SK-N-SH (cell line): Measurements from ENCODE around the gene ATP12A. TPM values are rescaled to one million over a fixed set of nuclear protein-coding genes. Genes with fewer than 3 reads are reported as not detected.

Experiments
- CTCF ChIA-PET: fragments of 300-600, 350-600 bp; formaldehyde crosslinking; extraction: SDS; loops from one replicate; lab custom pipeline; 2021; lab: Yijun Ruan, JAX
- POLR2A ChIA-PET: fragments of 350-600 bp; sonication (Branson Sonifier 250); formaldehyde crosslinking; extraction: SDS; loops from one replicate; lab custom pipeline; 2020; ENCODE audit warnings: antibody characterized with exemption, inconsistent platforms; lab: Yijun Ruan, JAX
- DNase-seq: peaks from one replicate; pipeline ENCODE4 v3.0.0; 2012
- H2AFZ ChIP-seq: fragments of 200-600 bp; sonication (generic); 2 replicates; pipeline ENCODE4 v1.8.1; 2016; ENCODE audit warnings: antibody characterized with exemption, mild to moderate bottlenecking, low read depth
- H3F3A ChIP-seq: fragments of 200-600 bp; sonication (generic); replicated peaks from 2 replicates; pipeline ENCODE3; 2016; ENCODE audit warnings: antibody characterized with exemption, mild to moderate bottlenecking; ENCODE audit not compliant: insufficient read depth
- H3K27ac ChIP-seq, 2 experiments: fragments of 200-500 bp in 1 of 2; fragments of 200-600 bp in 1 of 2; sonication (Bioruptor generic) in 1 of 2; sonication (generic), shearing (Covaris generic) in 1 of 2; 2 replicates each; pipeline versions ENCODE4 v1.5.1 to v1.6.1; 2014 to 2016; ENCODE audit warnings: low read depth in 2 of 2, inconsistent platforms in 1 of 2, low read length in 1 of 2, mild to moderate bottlenecking in 1 of 2, mixed read lengths in 1 of 2
- H3K27me3 ChIP-seq: fragments of 200-600 bp; sonication (generic), shearing (Covaris generic); 2 replicates; pipeline ENCODE4 v1.6.1; 2016; ENCODE audit warnings: mixed run types; ENCODE audit not compliant: insufficient read depth
- H3K36me3 ChIP-seq, 2 experiments: fragments of 200-500 bp in 1 of 2; fragments of 200-600 bp in 1 of 2; sonication (Bioruptor generic) in 1 of 2; sonication (generic) in 1 of 2; replicated peaks in 1 of 2; 2 replicates each; pipeline versions ENCODE3 to v1.5.1; 2014 to 2016; ENCODE audit warnings: low read length in 1 of 2, mild to moderate bottlenecking in 1 of 2; ENCODE audit not compliant: insufficient read depth in 2 of 2, control insufficient read depth in 1 of 2
- H3K4me1 ChIP-seq, 2 experiments: fragments of 200-500 bp in 1 of 2; fragments of 200-600 bp in 1 of 2; sonication (Bioruptor generic) in 1 of 2; sonication (generic), shearing (Covaris generic) in 1 of 2; 2 replicates each; pipeline versions ENCODE4 v1.5.1 to v1.6.1; 2014 to 2016; ENCODE audit warnings: low read depth in 1 of 2, low read length in 1 of 2, mixed run types in 1 of 2; ENCODE audit not compliant: insufficient read depth in 2 of 2, control insufficient read depth in 1 of 2
- H3K4me2 ChIP-seq: fragments of 200-600 bp; sonication (generic), shearing (Covaris generic); 2 replicates; pipeline ENCODE4 v1.6.1; 2017; ENCODE audit warnings: mixed run types
- H3K4me3 ChIP-seq, 2 experiments: fragments of 200-500 bp in 1 of 2; fragments of 200-600 bp in 1 of 2; sonication (Bioruptor generic) in 1 of 2; sonication (generic), shearing (Covaris generic) in 1 of 2; 2 replicates each; pipeline versions ENCODE4 v1.5.1 to v1.8.1; 2014 to 2016; ENCODE audit warnings: low read depth in 2 of 2, inconsistent platforms in 1 of 2, low read length in 1 of 2, mild to moderate bottlenecking in 1 of 2, mixed read lengths in 1 of 2, moderate library complexity in 1 of 2
- H3K79me2 ChIP-seq: fragments of 200-600 bp; sonication (generic); 2 replicates; pipeline ENCODE4 v1.8.1; 2017; ENCODE audit warnings: mild to moderate bottlenecking; ENCODE audit not compliant: insufficient read depth
- H3K9ac ChIP-seq: fragments of 200-600 bp; sonication (generic); 2 replicates; pipeline ENCODE4 v1.6.1; 2017; ENCODE audit warnings: mixed run types
- H3K9me2 ChIP-seq: fragments of 200-600 bp; sonication (generic); 2 replicates; pipeline ENCODE4 v1.6.1; 2017; ENCODE audit warnings: mixed run types
- H3K9me3 ChIP-seq: fragments of 200-600 bp; sonication (generic); 2 replicates; pipeline ENCODE4 v1.6.1; 2017; ENCODE audit warnings: mixed run types, mild to moderate bottlenecking, moderate library complexity
- H4K20me1 ChIP-seq: fragments of 200-600 bp; sonication (generic); 2 replicates; pipeline ENCODE4 v1.6.1; 2017; ENCODE audit warnings: mild to moderate bottlenecking, mixed run types; ENCODE audit not compliant: insufficient read depth
- ELF1 ChIP-seq: IDR thresholded peaks from 2 replicates; pipeline ENCODE4 v1.4.0; 2012
- FOSL2 ChIP-seq: IDR thresholded peaks from 2 replicates; pipeline ENCODE4 v1.4.0; 2012; ENCODE audit warnings: low read depth, mild to moderate bottlenecking, moderate library complexity, borderline replicate concordance
- FOXJ3 ChIP-seq: sonication (generic); formaldehyde crosslinking; IDR thresholded peaks from 2 replicates; pipeline ENCODE4 v1.5.1; 2020; ENCODE audit warnings: mild to moderate bottlenecking, missing genetic modification reagents
- GATA2 ChIP-seq: sonication (generic); formaldehyde crosslinking; IDR thresholded peaks from 2 replicates; pipeline ENCODE4 v1.5.0; 2020; ENCODE audit warnings: mild to moderate bottlenecking, missing genetic modification reagents
- NFIC ChIP-seq: IDR thresholded peaks from 2 replicates; pipeline ENCODE4 v1.4.0; 2012; ENCODE audit warnings: borderline replicate concordance
- POLR2AphosphoS5 ChIP-seq: IDR thresholded peaks from 2 replicates; pipeline ENCODE4 v1.6.1; 2012; ENCODE audit warnings: low read depth, low read length
- RAD21 ChIP-seq: IDR thresholded peaks from 2 replicates; pipeline ENCODE4 v1.6.1; 2012; ENCODE audit warnings: mild to moderate bottlenecking, low read length
- RXRA ChIP-seq: IDR thresholded peaks from 2 replicates; pipeline ENCODE4 v1.4.0; 2012; ENCODE audit warnings: low read depth, mild to moderate bottlenecking, borderline replicate concordance
- SIN3A ChIP-seq: IDR thresholded peaks from 2 replicates; pipeline ENCODE4 v1.6.1; 2012; ENCODE audit warnings: low read depth, mild to moderate bottlenecking, low read length, moderate library complexity, borderline replicate concordance
- SMC3 ChIP-seq: IDR thresholded peaks from 2 replicates; pipeline ENCODE4 v1.6.1; 2012; ENCODE audit warnings: low read depth, low read length, improper control_type of control experiment
- TEAD4 ChIP-seq: IDR thresholded peaks from 2 replicates; pipeline ENCODE4 v1.4.0; 2012; ENCODE audit warnings: mild to moderate bottlenecking, borderline replicate concordance; ENCODE audit not compliant: insufficient read depth
- YY1 ChIP-seq: IDR thresholded peaks from 2 replicates; pipeline ENCODE4 v1.4.0; 2012; ENCODE audit warnings: low read depth, mild to moderate bottlenecking
- WGBS: methylation state at CpG from one replicate; pipeline ENCODE4 v1.1.6; 2017; ENCODE audit warnings: low lambda C conversion rate; 5-methylcytosine and 5-hydroxymethylcytosine counted together
- polyA plus RNA-seq, 3 experiments: library from polyadenylated mRNA; depleted of rRNA; stranded (reverse); fragments of >200 nt; gene quantifications; 2 replicates each; pipeline ENCODE4 v1.2.3, GENCODE V29; 2012
- TF ChIP-seq, protein P1 (sequence below): IDR thresholded peaks from 2 replicates; pipeline ENCODE4 v1.4.0; 2012; ENCODE audit warnings: low read depth, borderline replicate concordance
- TF ChIP-seq, protein P2 (sequence below): IDR thresholded peaks from 2 replicates; pipeline ENCODE4; 2012
- TF ChIP-seq, protein P3 (sequence below): IDR thresholded peaks from 2 replicates; pipeline ENCODE4 v1.6.1; 2012; ENCODE audit warnings: mild to moderate bottlenecking, low read depth, low read length, moderate library complexity

The ATP12A gene
- polyA plus RNA-seq, 1 of the 3 experiments (the other 2 are of a cell fraction), result not detected

DNA sequence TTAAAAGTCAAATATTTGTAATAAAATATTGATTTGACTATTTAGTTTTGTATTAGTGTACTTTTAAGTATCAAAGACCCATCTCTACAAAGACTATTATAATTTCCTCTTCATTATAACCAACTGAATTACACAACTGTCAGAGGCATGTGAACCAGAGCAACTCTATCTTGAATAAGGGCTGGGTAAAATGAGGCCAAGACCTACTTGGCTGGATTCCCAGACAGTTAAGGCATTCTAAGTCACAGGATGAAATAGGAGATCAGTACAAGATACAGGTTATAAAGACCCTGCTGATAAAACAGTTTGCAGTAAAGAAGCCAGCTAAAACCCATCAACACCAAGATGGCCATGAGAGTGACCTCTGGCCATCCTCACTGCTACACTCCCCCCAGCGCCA, 36.2 kb upstream of the ATP12A start:
- Histone ChIP-seq H4K20me1 (no peaks in the 10 kb centered on the region), H3K9me2 (no peaks in the 10 kb centered on the region), H3K4me1 (no peaks in the 10 kb centered on the region; a peak in 1 of 4 replicates), H3K27ac (no peak overlapping the region), H3K9ac (no peak overlapping the region), H3K4me3 (no peak overlapping the region), H3F3A (no peaks in the 10 kb centered on the region), H3K79me2 (no peaks in the 10 kb centered on the region), H3K27me3 (no peaks in the 10 kb centered on the region), H3K36me3 (no peaks in the 10 kb centered on the region), H3K4me2 (no peak overlapping the region; the same call in 1 of the 2 replicates), H2AFZ (no peak overlapping the region), H3K9me3 (no peaks in the 10 kb centered on the region)
- DNase-seq, result no peak
- TF ChIP-seq SIN3A (no peak), FOXJ3 (CRISPR knock-in tag) (no peak), TEAD4 (no peak)
- 17% methylated on average over 1 of the region's 1 CpG for WGBS
- POLR2A ChIA-PET, result no interaction called here
- CTCF ChIA-PET, result interaction anchor here (0.9 to 1.3 kb wide), 2 partner anchors 16 kb away, joined by 3 read pairs; no protein-coding TSS in a partner anchor

DNA sequence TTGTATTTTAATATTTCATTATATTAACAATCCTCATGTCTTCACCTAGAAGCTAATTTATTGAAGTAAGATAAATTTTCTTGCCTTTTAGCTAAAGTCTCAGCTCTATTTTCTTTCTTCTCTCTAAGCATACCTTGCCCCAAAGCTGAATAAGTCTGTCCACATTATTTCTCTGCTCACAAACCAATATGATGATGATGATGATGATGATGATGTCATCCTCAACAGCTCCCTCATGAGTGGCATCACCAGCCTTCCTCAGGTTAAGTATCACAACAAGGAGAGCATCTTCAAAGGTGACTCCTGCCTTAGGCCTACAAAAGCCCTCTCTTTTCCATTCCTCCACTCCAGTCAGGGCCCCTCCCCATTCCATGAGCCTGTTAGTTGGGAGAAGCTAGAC, 31.9 kb upstream of the ATP12A start:
- H3K27ac ChIP-seq, result no peak overlapping the region
- H4K20me1 ChIP-seq, result no peaks in the 10 kb centered on the region
- H3K4me3 ChIP-seq, result no peak overlapping the region
- no peak overlapping the region for H3K4me2 ChIP-seq
- H3K27me3 ChIP-seq, result no peaks in the 10 kb centered on the region
- no peaks in the 10 kb centered on the region for H3K36me3 ChIP-seq
- H3K79me2 ChIP-seq, result no peaks in the 10 kb centered on the region
- H2AFZ ChIP-seq, result no peak overlapping the region
- H3F3A ChIP-seq, result no peaks in the 10 kb centered on the region
- POLR2A ChIA-PET, result no interaction called here
- H3K9ac ChIP-seq, result no peak overlapping the region
- H3K4me1 ChIP-seq, result peaks cover 0 to 3% of the 10 kb centered on the region in 2 experiments; a peak in 1 of 4 replicates
- DNase-seq, result no peak
- CTCF ChIA-PET, result interaction anchor here (1.6 kb wide), 1 partner anchor 22 kb away, joined by 4 read pairs; no protein-coding TSS in a partner anchor
- TF ChIP-seq NFIC, result no peak
- TF ChIP-seq YY1, result no peak
- no peak for TF ChIP-seq GATA2 (CRISPR knock-in tag)
- TF ChIP-seq, protein P1, sequence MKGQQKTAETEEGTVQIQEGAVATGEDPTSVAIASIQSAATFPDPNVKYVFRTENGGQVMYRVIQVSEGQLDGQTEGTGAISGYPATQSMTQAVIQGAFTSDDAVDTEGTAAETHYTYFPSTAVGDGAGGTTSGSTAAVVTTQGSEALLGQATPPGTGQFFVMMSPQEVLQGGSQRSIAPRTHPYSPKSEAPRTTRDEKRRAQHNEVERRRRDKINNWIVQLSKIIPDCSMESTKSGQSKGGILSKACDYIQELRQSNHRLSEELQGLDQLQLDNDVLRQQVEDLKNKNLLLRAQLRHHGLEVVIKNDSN, result no peak
- TF ChIP-seq, protein P2, sequence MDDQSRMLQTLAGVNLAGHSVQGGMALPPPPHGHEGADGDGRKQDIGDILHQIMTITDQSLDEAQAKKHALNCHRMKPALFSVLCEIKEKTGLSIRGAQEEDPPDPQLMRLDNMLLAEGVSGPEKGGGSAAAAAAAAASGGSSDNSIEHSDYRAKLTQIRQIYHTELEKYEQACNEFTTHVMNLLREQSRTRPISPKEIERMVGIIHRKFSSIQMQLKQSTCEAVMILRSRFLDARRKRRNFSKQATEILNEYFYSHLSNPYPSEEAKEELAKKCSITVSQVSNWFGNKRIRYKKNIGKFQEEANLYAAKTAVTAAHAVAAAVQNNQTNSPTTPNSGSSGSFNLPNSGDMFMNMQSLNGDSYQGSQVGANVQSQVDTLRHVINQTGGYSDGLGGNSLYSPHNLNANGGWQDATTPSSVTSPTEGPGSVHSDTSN, result no peak
- TF ChIP-seq SMC3, result no peak
- TF ChIP-seq, protein P3, sequence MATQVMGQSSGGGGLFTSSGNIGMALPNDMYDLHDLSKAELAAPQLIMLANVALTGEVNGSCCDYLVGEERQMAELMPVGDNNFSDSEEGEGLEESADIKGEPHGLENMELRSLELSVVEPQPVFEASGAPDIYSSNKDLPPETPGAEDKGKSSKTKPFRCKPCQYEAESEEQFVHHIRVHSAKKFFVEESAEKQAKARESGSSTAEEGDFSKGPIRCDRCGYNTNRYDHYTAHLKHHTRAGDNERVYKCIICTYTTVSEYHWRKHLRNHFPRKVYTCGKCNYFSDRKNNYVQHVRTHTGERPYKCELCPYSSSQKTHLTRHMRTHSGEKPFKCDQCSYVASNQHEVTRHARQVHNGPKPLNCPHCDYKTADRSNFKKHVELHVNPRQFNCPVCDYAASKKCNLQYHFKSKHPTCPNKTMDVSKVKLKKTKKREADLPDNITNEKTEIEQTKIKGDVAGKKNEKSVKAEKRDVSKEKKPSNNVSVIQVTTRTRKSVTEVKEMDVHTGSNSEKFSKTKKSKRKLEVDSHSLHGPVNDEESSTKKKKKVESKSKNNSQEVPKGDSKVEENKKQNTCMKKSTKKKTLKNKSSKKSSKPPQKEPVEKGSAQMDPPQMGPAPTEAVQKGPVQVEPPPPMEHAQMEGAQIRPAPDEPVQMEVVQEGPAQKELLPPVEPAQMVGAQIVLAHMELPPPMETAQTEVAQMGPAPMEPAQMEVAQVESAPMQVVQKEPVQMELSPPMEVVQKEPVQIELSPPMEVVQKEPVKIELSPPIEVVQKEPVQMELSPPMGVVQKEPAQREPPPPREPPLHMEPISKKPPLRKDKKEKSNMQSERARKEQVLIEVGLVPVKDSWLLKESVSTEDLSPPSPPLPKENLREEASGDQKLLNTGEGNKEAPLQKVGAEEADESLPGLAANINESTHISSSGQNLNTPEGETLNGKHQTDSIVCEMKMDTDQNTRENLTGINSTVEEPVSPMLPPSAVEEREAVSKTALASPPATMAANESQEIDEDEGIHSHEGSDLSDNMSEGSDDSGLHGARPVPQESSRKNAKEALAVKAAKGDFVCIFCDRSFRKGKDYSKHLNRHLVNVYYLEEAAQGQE, result no peak
- no peak for TF ChIP-seq ELF1
- TF ChIP-seq SIN3A, result no peak
- TF ChIP-seq TEAD4, result no peak
- TF ChIP-seq POLR2AphosphoS5, result no peak
- TF ChIP-seq RXRA, result no peak
- no peak for TF ChIP-seq FOSL2
- TF ChIP-seq RAD21, result no peak
- no peaks in the 10 kb centered on the region for H3K9me3 ChIP-seq
- no peaks in the 10 kb centered on the region for H3K9me2 ChIP-seq
